Measurements from ENCODE around the gene ELP2.
"Not testable (repeated sequence)": the region's sequence is repeated elsewhere in the genome, so short reads cannot be mapped to it uniquely, and the experiment has no call there.

The ELP2 gene

DNA sequence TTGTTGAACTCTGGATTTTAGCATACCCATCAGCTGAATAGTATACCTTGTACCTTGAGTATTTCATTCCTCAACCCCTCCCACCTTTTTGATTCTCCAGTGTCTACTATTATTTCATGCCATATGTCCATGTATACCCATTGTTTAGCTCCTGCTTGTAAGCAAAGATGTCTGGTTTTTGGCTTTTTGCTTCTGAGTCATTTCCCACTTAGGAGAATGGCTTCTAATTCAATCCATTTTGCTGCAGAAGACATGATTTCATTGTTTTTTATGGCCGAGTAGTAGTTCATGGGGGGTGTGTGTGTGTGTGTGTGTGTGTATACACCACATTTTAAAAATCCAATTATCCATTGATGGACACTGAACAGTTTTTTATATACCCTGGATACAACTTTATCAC, 33.3 kb downstream of the ELP2 start:
- TF ChIP-seq, protein P1, sequence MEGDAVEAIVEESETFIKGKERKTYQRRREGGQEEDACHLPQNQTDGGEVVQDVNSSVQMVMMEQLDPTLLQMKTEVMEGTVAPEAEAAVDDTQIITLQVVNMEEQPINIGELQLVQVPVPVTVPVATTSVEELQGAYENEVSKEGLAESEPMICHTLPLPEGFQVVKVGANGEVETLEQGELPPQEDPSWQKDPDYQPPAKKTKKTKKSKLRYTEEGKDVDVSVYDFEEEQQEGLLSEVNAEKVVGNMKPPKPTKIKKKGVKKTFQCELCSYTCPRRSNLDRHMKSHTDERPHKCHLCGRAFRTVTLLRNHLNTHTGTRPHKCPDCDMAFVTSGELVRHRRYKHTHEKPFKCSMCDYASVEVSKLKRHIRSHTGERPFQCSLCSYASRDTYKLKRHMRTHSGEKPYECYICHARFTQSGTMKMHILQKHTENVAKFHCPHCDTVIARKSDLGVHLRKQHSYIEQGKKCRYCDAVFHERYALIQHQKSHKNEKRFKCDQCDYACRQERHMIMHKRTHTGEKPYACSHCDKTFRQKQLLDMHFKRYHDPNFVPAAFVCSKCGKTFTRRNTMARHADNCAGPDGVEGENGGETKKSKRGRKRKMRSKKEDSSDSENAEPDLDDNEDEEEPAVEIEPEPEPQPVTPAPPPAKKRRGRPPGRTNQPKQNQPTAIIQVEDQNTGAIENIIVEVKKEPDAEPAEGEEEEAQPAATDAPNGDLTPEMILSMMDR (IDR thresholded peaks at IDR 0.05; ENCODE audit: control extremely low read depth, extremely low read depth, low read depth, missing control alignments) = no peak
- ChIA-PET CTCF (interaction anchor here (0.9 kb wide), 1 partner anchor 12 kb away, joined by 3 read pairs; no protein-coding TSS in a partner anchor), POLR2A (no interaction called here)
- DNase-seq (ENCODE audit: extremely low spot score) = no peak

DNA sequence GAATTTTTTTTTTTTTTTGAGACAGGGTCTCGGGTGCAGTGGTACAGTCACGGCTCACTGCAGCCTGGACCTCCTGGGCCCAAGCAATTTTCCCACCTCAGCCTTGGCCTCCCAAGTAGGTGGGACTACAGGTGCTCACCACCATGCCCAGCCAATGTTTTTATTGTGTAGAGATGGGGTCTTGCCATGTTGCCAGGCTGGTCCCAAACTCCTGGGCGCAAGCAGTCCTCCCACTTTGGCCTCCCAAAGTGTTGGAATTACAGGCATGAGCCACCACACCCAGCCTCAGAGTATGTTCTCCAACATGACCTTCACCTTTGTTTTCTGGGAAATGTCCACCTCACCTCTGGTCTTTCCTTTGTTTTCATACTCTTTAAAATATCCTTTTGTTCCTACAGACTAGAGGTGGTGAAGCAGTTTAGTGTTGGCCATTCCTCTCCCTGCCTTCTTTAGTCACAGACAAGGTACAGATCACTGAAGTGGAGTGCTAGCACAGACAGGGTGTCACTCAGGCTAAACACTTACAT, 38.1 kb downstream of the ELP2 start:
- TF ChIP-seq, protein P1 (IDR thresholded peaks at IDR 0.05; ENCODE audit: control extremely low read depth, extremely low read depth, low read depth, missing control alignments) = no peak
- ChIA-PET CTCF (interaction anchor here (1.4 kb wide), 1 partner anchor 11 kb away, joined by 3 read pairs; no protein-coding TSS in a partner anchor), POLR2A (interaction anchor here (0.6 kb wide), 1 partner anchor 38 kb away, joined by 3 read pairs; the partner anchor contains the start of gene SLC39A6)
- no peak for DNase-seq (ENCODE audit: extremely low spot score)

DNA sequence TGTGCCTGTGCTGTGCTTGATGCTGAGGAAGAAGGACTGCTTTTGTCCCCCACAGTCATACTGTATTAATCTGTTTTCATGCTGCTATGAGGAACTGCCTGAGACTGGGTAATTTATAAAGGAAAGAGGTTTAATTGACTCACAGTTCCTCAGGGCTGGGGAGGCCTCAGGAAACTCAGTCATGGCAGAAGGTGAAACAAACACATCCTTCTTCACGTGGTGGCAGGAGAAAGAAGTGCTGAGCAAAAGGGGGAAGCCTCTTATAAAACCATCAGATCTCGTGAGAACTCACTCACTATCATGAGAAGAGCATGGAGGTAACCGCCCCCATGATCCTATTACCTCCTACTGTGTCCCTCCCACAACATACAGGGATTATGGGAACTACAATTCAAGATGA, 38.6 kb downstream of the ELP2 start:
- DNase-seq (ENCODE audit: extremely low spot score); POLR2A ChIA-PET; CTCF ChIA-PET: not testable (repeated sequence)

DNA sequence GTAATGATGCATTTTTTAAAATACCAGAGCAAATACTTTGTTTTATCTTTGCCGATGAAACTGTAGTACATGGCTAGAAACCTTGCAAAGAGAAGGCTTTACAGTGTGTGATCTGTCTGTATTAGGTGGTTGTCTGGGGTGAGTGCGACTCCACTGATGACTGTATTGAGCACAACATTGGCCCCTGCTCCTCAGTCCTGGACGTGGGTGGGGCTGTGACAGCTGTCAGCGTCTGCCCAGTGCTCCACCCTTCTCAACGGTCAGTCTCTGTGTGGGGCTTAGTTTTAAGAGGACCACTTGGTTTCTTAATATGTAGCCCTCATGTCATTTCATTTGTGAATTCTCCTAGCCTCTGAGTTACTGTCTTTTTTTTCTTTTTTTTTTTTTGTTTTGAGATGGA, 40.2 kb downstream of the ELP2 start:
- TF ChIP-seq, protein P1 (IDR thresholded peaks at IDR 0.05; ENCODE audit: control extremely low read depth, extremely low read depth, low read depth, missing control alignments) = no peak
- ChIA-PET CTCF (no interaction called here), POLR2A (interaction anchor here (0.7 kb wide), 1 partner anchor 755 kb away, joined by 4 read pairs; no protein-coding TSS in a partner anchor)
- DNase-seq (ENCODE audit: extremely low spot score) = no peak

DNA sequence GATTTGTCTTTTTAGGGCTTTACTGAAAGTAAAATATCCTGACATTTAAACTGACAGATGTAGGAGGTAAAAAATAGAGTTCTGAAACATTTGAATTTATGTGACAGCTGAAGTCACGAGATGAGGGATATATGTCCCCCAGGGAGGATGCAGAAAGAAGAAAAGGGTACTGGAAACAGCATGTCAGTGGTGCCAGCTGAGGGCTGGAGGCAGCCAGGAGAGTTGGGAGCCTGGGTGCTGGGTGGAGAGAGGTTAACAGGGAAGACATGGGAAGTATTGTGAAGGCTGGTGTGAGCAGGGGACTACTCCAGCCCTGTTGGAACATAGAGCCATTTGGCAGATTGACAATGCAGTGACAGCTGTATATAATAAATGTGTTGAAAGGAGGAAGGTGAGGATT, 45.8 kb downstream of the ELP2 start:
- ChIA-PET CTCF (interaction anchor here (1.2 kb wide), 1 partner anchor 14 kb away, joined by 3 read pairs; no protein-coding TSS in a partner anchor), POLR2A (no interaction called here)
- TF ChIP-seq, protein P1 (IDR thresholded peaks at IDR 0.05; ENCODE audit: control extremely low read depth, extremely low read depth, low read depth, missing control alignments) = no peak
- DNase-seq (ENCODE audit: extremely low spot score) = no peak

DNA sequence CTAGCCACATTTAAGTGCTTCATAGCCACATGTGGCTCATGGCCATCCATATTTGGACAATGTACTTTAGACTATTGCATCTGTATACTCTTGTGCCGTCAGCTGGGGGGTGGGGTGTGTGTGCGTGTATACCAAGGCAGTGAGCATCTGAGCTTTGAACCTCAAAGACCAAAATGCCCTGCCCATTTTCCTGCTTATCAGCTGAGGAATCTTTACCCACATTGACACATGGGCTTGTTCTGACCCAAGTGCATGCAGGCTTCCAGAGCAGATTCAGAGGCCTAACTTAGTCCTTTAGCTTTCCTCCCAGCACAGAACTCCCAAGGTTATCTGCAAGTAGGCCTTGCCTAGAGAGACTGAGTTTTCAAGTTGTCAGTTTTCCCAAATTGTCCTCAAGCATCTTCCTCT, 46.5 kb downstream of the ELP2 start:
- TF ChIP-seq, protein P1 (IDR thresholded peaks at IDR 0.05; ENCODE audit: control extremely low read depth, extremely low read depth, low read depth, missing control alignments) = no peak
- no peak for DNase-seq (ENCODE audit: extremely low spot score)
- ChIA-PET CTCF (interaction anchor here (0.9 kb wide), 1 partner anchor 30 kb away, joined by 3 read pairs; no protein-coding TSS in a partner anchor), POLR2A (interaction anchor here (0.6 kb wide), 1 partner anchor 26 kb away, joined by 3 read pairs; no protein-coding TSS in a partner anchor)

DNA sequence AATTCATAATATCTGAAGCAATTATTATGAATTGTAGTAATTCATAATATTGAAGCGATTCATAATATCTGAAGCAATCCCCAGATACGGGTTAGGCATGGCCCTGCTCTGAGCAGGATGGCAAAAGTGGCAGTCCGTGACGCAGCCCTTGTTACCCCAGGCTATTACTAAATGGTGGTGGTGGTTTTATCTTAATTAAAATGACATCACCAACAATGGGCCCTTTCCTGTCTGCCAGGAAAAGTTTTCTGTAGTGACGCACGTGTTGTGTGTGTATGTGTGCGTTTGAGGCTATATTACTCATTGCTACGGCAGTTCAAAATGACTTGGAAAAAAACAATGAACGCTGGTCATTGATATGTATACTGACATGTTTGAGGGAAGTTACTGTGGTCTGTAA, 47.0 kb downstream of the ELP2 start:
- CTCF ChIA-PET = interaction anchor here (0.9 kb wide), 1 partner anchor 30 kb away, joined by 3 read pairs; no protein-coding TSS in a partner anchor

More for the DNA sequence above, 47.0 kb downstream of the ELP2 start:
- DNase-seq (ENCODE audit: extremely low spot score) = no peak
- POLR2A ChIA-PET = no interaction called here
- TF ChIP-seq, protein P1 (IDR thresholded peaks at IDR 0.05; ENCODE audit: control extremely low read depth, extremely low read depth, low read depth, missing control alignments) = no peak
